KBM-7 (cell line): ENCODE results near the gene CKMT1B.
"Not testable (repeated sequence)": the region's sequence is repeated elsewhere in the genome, so short reads cannot be mapped to it uniquely, and the experiment has no call there.

Experiments
- DNase-seq: peaks from one replicate; pipeline ENCODE4 v3.0.0-alpha.2; 2015
- in situ Hi-C: fragments of 300-500 bp; cut with MboI; formaldehyde crosslinking; loops from 2 replicates; pipeline ENCODE4 v1.14.3; 2020; ENCODE audit warnings: low sequenced_read_pairs, low pct_unique_long_range_greater_than_20kb, mixed read lengths

The CKMT1B gene

GRCh38 chr15:43622068-43622799 is 28.4 kb downstream of the CKMT1B start:
- DNase-seq, in situ Hi-C loops: not testable (repeated sequence)

GRCh38 chr15:43625106-43625505 is 31.3 kb downstream of the CKMT1B start:
- DNase-seq = peak; percentile 7
- in situ Hi-C loops = no loop called here

- DNase-seq, in situ Hi-C loops: not testable (repeated sequence)
Measured at GRCh38 chr15:43626937-43627336, 33.1 kb downstream of the CKMT1B start.

GRCh38 chr15:43638464-43639204 is 44.8 kb downstream of the CKMT1B start:
- DNase-seq, in situ Hi-C loops: not testable (repeated sequence)
